ENCODE data around the gene CNOT11.
"Not testable (repeated sequence)": the region's sequence is repeated elsewhere in the genome, so short reads cannot be mapped to it uniquely, and the experiment has no call there.

Gene CNOT11

GRCh38 chr2:101248756-101249155, 3.9 kb upstream of the CNOT11 start:
- H3K4me3 ChIP-seq (ENCODE audit: low read depth, low read length); in situ Hi-C loops (cut with HindIII; ENCODE audit: low pct_ligation_motif_present, low sequenced_read_pairs); H3K27ac ChIP-seq; H3K36me3 ChIP-seq (replicated peaks); H3K27me3 ChIP-seq (replicated peaks); DNase-seq: not testable (repeated sequence)

- H3K27me3 ChIP-seq (replicated peaks), result no peaks in the 10 kb centered on the region
- H3K36me3 ChIP-seq (replicated peaks), result no peaks in the 10 kb centered on the region
- DNase-seq, result no peak
- in situ Hi-C loops (cut with HindIII; ENCODE audit: low pct_ligation_motif_present, low sequenced_read_pairs), result no loop called here
- no peak overlapping the region for H3K4me3 ChIP-seq (ENCODE audit: low read depth, low read length)
- H3K27ac ChIP-seq, result no peak overlapping the region
- TF ChIP-seq CTCF (IDR thresholded peaks at IDR 0.05; ENCODE audit: low read depth, low read length, missing control alignments), result no peak
Measured at GRCh38 chr2:101249826-101250225, 2.9 kb upstream of the CNOT11 start.

- H3K27ac ChIP-seq; H3K27me3 ChIP-seq (replicated peaks); H3K36me3 ChIP-seq (replicated peaks); in situ Hi-C loops (cut with HindIII; ENCODE audit: low pct_ligation_motif_present, low sequenced_read_pairs); DNase-seq; H3K4me3 ChIP-seq (ENCODE audit: low read depth, low read length): not testable (repeated sequence)
Measured at GRCh38 chr2:101251246-101251781, 1.4 kb upstream of the CNOT11 start.

- H3K36me3 ChIP-seq (replicated peaks), result no peaks in the 10 kb centered on the region
- no peak for DNase-seq
- peak overlapping the region; percentile 44 for H3K27ac ChIP-seq
- peak overlapping the region; percentile 87 for H3K4me3 ChIP-seq (ENCODE audit: low read depth, low read length)
- in situ Hi-C loops (cut with HindIII; ENCODE audit: low pct_ligation_motif_present, low sequenced_read_pairs), result no loop called here
- TF ChIP-seq CTCF (IDR thresholded peaks at IDR 0.05; ENCODE audit: low read depth, low read length, missing control alignments), result peak; percentile 37
- no peaks in the 10 kb centered on the region for H3K27me3 ChIP-seq (replicated peaks)
Measured at GRCh38 chr2:101251844-101252407, 760 bp upstream of the CNOT11 start.

GRCh38 chr2:101253013-101253702, 472 bp downstream of the CNOT11 start:
- in situ Hi-C loops (cut with HindIII; ENCODE audit: low pct_ligation_motif_present, low sequenced_read_pairs), result no loop called here
- H3K27me3 ChIP-seq (replicated peaks), result no peaks in the 10 kb centered on the region
- TF ChIP-seq CTCF (IDR thresholded peaks at IDR 0.05; ENCODE audit: low read depth, low read length, missing control alignments), result no peak
- H3K27ac ChIP-seq, result peak overlapping the region; percentile 80
- H3K4me3 ChIP-seq (ENCODE audit: low read depth, low read length), result peak overlapping the region; percentile 87
- no peaks in the 10 kb centered on the region for H3K36me3 ChIP-seq (replicated peaks)
- DNase-seq, result peak; percentile 32

GRCh38 chr2:101253703-101254450, 1.2 kb downstream of the CNOT11 start:
- Histone ChIP-seq H3K27me3 (replicated peaks) (no peaks in the 10 kb centered on the region), H3K4me3 (ENCODE audit: low read depth, low read length) (peak overlapping the region; percentile 87), H3K27ac (no peak overlapping the region), H3K36me3 (replicated peaks) (peaks cover 2% of the 10 kb centered on the region)
- no peak for DNase-seq
- in situ Hi-C loops (cut with HindIII; ENCODE audit: low pct_ligation_motif_present, low sequenced_read_pairs), result no loop called here
- no peak for TF ChIP-seq CTCF (IDR thresholded peaks at IDR 0.05; ENCODE audit: low read depth, low read length, missing control alignments)

Measured in brain microvascular endothelial cell (primary cell).